SK-N-SH (cell line): ENCODE results near the gene WNT2. TPM values are rescaled to one million over a fixed set of nuclear protein-coding genes. Genes with fewer than 3 reads are reported as not detected.

ENCODE experiments used
- CTCF ChIA-PET: fragments of 300-600, 350-600 bp; formaldehyde crosslinking; extraction: SDS; loops from one replicate; lab custom pipeline; 2021; lab: Yijun Ruan, JAX
- POLR2A ChIA-PET: fragments of 350-600 bp; sonication (Branson Sonifier 250); formaldehyde crosslinking; extraction: SDS; loops from one replicate; lab custom pipeline; 2020; ENCODE audit warnings: antibody characterized with exemption, inconsistent platforms; lab: Yijun Ruan, JAX
- DNase-seq: peaks from one replicate; pipeline ENCODE4 v3.0.0; 2012
- H2AFZ ChIP-seq: fragments of 200-600 bp; sonication (generic); 2 replicates; pipeline ENCODE4 v1.8.1; 2016; ENCODE audit warnings: antibody characterized with exemption, mild to moderate bottlenecking, low read depth
- H3F3A ChIP-seq: fragments of 200-600 bp; sonication (generic); replicated peaks from 2 replicates; pipeline ENCODE3; 2016; ENCODE audit warnings: antibody characterized with exemption, mild to moderate bottlenecking; ENCODE audit not compliant: insufficient read depth
- H3K27ac ChIP-seq, 2 experiments: fragments of 200-500 bp in 1 of 2; fragments of 200-600 bp in 1 of 2; sonication (Bioruptor generic) in 1 of 2; sonication (generic), shearing (Covaris generic) in 1 of 2; 2 replicates each; pipeline versions ENCODE4 v1.5.1 to v1.6.1; 2014 to 2016; ENCODE audit warnings: low read depth in 2 of 2, inconsistent platforms in 1 of 2, low read length in 1 of 2, mild to moderate bottlenecking in 1 of 2, mixed read lengths in 1 of 2
- H3K27me3 ChIP-seq: fragments of 200-600 bp; sonication (generic), shearing (Covaris generic); 2 replicates; pipeline ENCODE4 v1.6.1; 2016; ENCODE audit warnings: mixed run types; ENCODE audit not compliant: insufficient read depth
- H3K36me3 ChIP-seq, 2 experiments: fragments of 200-500 bp in 1 of 2; fragments of 200-600 bp in 1 of 2; sonication (Bioruptor generic) in 1 of 2; sonication (generic) in 1 of 2; replicated peaks in 1 of 2; 2 replicates each; pipeline versions ENCODE3 to v1.5.1; 2014 to 2016; ENCODE audit warnings: low read length in 1 of 2, mild to moderate bottlenecking in 1 of 2; ENCODE audit not compliant: insufficient read depth in 2 of 2, control insufficient read depth in 1 of 2
- H3K4me1 ChIP-seq, 2 experiments: fragments of 200-500 bp in 1 of 2; fragments of 200-600 bp in 1 of 2; sonication (Bioruptor generic) in 1 of 2; sonication (generic), shearing (Covaris generic) in 1 of 2; 2 replicates each; pipeline versions ENCODE4 v1.5.1 to v1.6.1; 2014 to 2016; ENCODE audit warnings: low read depth in 1 of 2, low read length in 1 of 2, mixed run types in 1 of 2; ENCODE audit not compliant: insufficient read depth in 2 of 2, control insufficient read depth in 1 of 2
- H3K4me2 ChIP-seq: fragments of 200-600 bp; sonication (generic), shearing (Covaris generic); 2 replicates; pipeline ENCODE4 v1.6.1; 2017; ENCODE audit warnings: mixed run types
- H3K4me3 ChIP-seq, 2 experiments: fragments of 200-500 bp in 1 of 2; fragments of 200-600 bp in 1 of 2; sonication (Bioruptor generic) in 1 of 2; sonication (generic), shearing (Covaris generic) in 1 of 2; 2 replicates each; pipeline versions ENCODE4 v1.5.1 to v1.8.1; 2014 to 2016; ENCODE audit warnings: low read depth in 2 of 2, inconsistent platforms in 1 of 2, low read length in 1 of 2, mild to moderate bottlenecking in 1 of 2, mixed read lengths in 1 of 2, moderate library complexity in 1 of 2
- H3K79me2 ChIP-seq: fragments of 200-600 bp; sonication (generic); 2 replicates; pipeline ENCODE4 v1.8.1; 2017; ENCODE audit warnings: mild to moderate bottlenecking; ENCODE audit not compliant: insufficient read depth
- H3K9ac ChIP-seq: fragments of 200-600 bp; sonication (generic); 2 replicates; pipeline ENCODE4 v1.6.1; 2017; ENCODE audit warnings: mixed run types
- H3K9me2 ChIP-seq: fragments of 200-600 bp; sonication (generic); 2 replicates; pipeline ENCODE4 v1.6.1; 2017; ENCODE audit warnings: mixed run types
- H3K9me3 ChIP-seq: fragments of 200-600 bp; sonication (generic); 2 replicates; pipeline ENCODE4 v1.6.1; 2017; ENCODE audit warnings: mixed run types, mild to moderate bottlenecking, moderate library complexity
- H4K20me1 ChIP-seq: fragments of 200-600 bp; sonication (generic); 2 replicates; pipeline ENCODE4 v1.6.1; 2017; ENCODE audit warnings: mild to moderate bottlenecking, mixed run types; ENCODE audit not compliant: insufficient read depth
- CHD2 ChIP-seq: fragments of 150-350 bp; IDR thresholded peaks from 2 replicates; pipeline ENCODE4 v1.6.1; 2018; ENCODE audit warnings: low read length; ENCODE audit not compliant: partially characterized antibody
- CTCF ChIP-seq: fragments of 200-600 bp; sonication (generic); IDR thresholded peaks from 2 replicates; pipeline ENCODE4 v1.6.1; 2017; ENCODE audit warnings: antibody characterized with exemption, mild to moderate bottlenecking, moderate library complexity
- EP300 ChIP-seq, 2 experiments: IDR thresholded peaks; 2 replicates each; pipeline versions ENCODE4 v1.4.0 to v1.6.1; 2012; ENCODE audit warnings: borderline replicate concordance in 1 of 2, low read depth in 1 of 2, low read length in 1 of 2
- FOSL2 ChIP-seq: IDR thresholded peaks from 2 replicates; pipeline ENCODE4 v1.4.0; 2012; ENCODE audit warnings: low read depth, mild to moderate bottlenecking, moderate library complexity, borderline replicate concordance
- FOXJ3 ChIP-seq: sonication (generic); formaldehyde crosslinking; IDR thresholded peaks from 2 replicates; pipeline ENCODE4 v1.5.1; 2020; ENCODE audit warnings: mild to moderate bottlenecking, missing genetic modification reagents
- GABPA ChIP-seq: IDR thresholded peaks from 2 replicates; pipeline ENCODE4 v1.4.0; 2012; ENCODE audit warnings: low read depth, mild to moderate bottlenecking
- IRF3 ChIP-seq: fragments of 150-350 bp; IDR thresholded peaks from 2 replicates; pipeline ENCODE4 v1.6.1; 2016; ENCODE audit warnings: mild to moderate bottlenecking, low read depth, low read length
- JUND ChIP-seq: IDR thresholded peaks from 2 replicates; pipeline ENCODE4 v1.4.0; 2012
- MXI1 ChIP-seq: IDR thresholded peaks from 2 replicates; pipeline ENCODE4 v1.6.1; 2012; ENCODE audit warnings: mild to moderate bottlenecking, low read depth, low read length, improper control_type of control experiment
- NFIC ChIP-seq: IDR thresholded peaks from 2 replicates; pipeline ENCODE4 v1.4.0; 2012; ENCODE audit warnings: borderline replicate concordance
- NRF1 ChIP-seq: IDR thresholded peaks from 2 replicates; pipeline ENCODE4 v1.6.1; 2012; ENCODE audit warnings: low read depth, mild to moderate bottlenecking, low read length
- PBX3 ChIP-seq: IDR thresholded peaks from 2 replicates; pipeline ENCODE4; 2012
- RCOR1 ChIP-seq: fragments of 150-350 bp; IDR thresholded peaks from 2 replicates; pipeline ENCODE4 v1.6.1; 2017; ENCODE audit warnings: antibody characterized with exemption, low read length
- RFX5 ChIP-seq: IDR thresholded peaks from 2 replicates; pipeline ENCODE4 v1.6.1; 2012; ENCODE audit warnings: mild to moderate bottlenecking, improper control_type of control experiment, low read length
- SIN3A ChIP-seq: IDR thresholded peaks from 2 replicates; pipeline ENCODE4 v1.6.1; 2012; ENCODE audit warnings: low read depth, mild to moderate bottlenecking, low read length, moderate library complexity, borderline replicate concordance
- SMC3 ChIP-seq: IDR thresholded peaks from 2 replicates; pipeline ENCODE4 v1.6.1; 2012; ENCODE audit warnings: low read depth, low read length, improper control_type of control experiment
- TAF1 ChIP-seq: IDR thresholded peaks from 2 replicates; pipeline ENCODE4 v1.6.1; 2012; ENCODE audit warnings: low read depth, mild to moderate bottlenecking, low read length, moderate library complexity, borderline replicate concordance
- TCF12 ChIP-seq: IDR thresholded peaks from 2 replicates; pipeline ENCODE4 v1.4.0; 2012
- TEAD4 ChIP-seq: IDR thresholded peaks from 2 replicates; pipeline ENCODE4 v1.4.0; 2012; ENCODE audit warnings: mild to moderate bottlenecking, borderline replicate concordance; ENCODE audit not compliant: insufficient read depth
- USF2 ChIP-seq: fragments of 150-350 bp; IDR thresholded peaks from 2 replicates; pipeline ENCODE4 v1.6.1; 2017; ENCODE audit warnings: antibody characterized with exemption, low read length, low read depth, borderline replicate concordance
- YY1 ChIP-seq: IDR thresholded peaks from 2 replicates; pipeline ENCODE4 v1.4.0; 2012; ENCODE audit warnings: low read depth, mild to moderate bottlenecking
- WGBS: methylation state at CpG from one replicate; pipeline ENCODE4 v1.1.6; 2017; ENCODE audit warnings: low lambda C conversion rate; 5-methylcytosine and 5-hydroxymethylcytosine counted together
- polyA plus RNA-seq, 3 experiments: library from polyadenylated mRNA; depleted of rRNA; stranded (reverse); fragments of >200 nt; gene quantifications; 2 replicates each; pipeline ENCODE4 v1.2.3, GENCODE V29; 2012
- TF ChIP-seq, protein P1 (sequence below): IDR thresholded peaks from 2 replicates; pipeline ENCODE4 v1.4.0; 2012; ENCODE audit warnings: low read depth
- TF ChIP-seq, protein P2 (sequence below): IDR thresholded peaks from 2 replicates; pipeline ENCODE4 v1.6.1; 2012; ENCODE audit warnings: mild to moderate bottlenecking, low read depth, low read length, moderate library complexity

Gene WNT2
- polyA plus RNA-seq, 1 of the 3 experiments (the other 2 are of a cell fraction) = not detected

GRCh38 chr7:117269417-117269816 is 53.4 kb downstream of the WNT2 start (continued):
- no peak for TF ChIP-seq CHD2
- no peak for TF ChIP-seq GABPA
- no peak for TF ChIP-seq NRF1
- peak; percentile 65 for TF ChIP-seq NFIC
- TF ChIP-seq RCOR1 = no peak
- TF ChIP-seq TEAD4 = peak; percentile 48; the same call in 1 of the 2 replicates
- TF ChIP-seq FOSL2 = peak; percentile 100
- TF ChIP-seq, protein P1, sequence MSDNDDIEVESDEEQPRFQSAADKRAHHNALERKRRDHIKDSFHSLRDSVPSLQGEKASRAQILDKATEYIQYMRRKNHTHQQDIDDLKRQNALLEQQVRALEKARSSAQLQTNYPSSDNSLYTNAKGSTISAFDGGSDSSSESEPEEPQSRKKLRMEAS = peak; percentile 90
- no peak for TF ChIP-seq RFX5
- 0 out of 2 replicates have a peak, but pooled peaks have one; percentile 33 for TF ChIP-seq SIN3A
- TF ChIP-seq JUND = peak; percentile 95
- TF ChIP-seq, all 33 proteins: peak for 16

DNA sequence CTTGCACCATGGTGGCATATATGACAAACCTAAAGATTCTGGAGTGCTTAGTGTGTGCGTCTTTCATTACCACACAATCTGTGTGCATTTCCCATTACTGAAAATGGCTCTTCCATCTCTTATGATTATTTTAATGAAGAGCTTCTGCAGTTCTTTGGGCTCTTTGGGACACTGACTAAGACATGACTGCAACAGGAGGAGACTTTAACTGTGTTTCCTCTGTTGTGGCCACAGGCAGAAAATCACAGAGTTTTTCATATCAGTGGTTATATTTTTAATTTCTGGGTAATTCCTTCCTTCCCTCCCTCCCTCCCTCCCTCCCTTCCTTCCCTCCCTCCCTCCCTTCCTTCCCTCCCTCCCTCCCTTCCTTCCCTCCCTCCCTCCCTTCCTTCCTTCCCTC is 58.1 kb downstream of the WNT2 start:
- Histone ChIP-seq H3K4me1 (no peaks in the 10 kb centered on the region; a peak in 1 of 4 replicates), H3K9me2 (no peaks in the 10 kb centered on the region), H3F3A (peaks cover 12% of the 10 kb centered on the region), H3K4me3 (no peak overlapping the region), H4K20me1 (no peaks in the 10 kb centered on the region), H3K9me3 (0 out of 2 replicates have a peak, but pooled peaks cover 4% of the 10 kb centered on the region), H2AFZ (no peak overlapping the region), H3K4me2 (no peak overlapping the region), H3K27ac (no peak overlapping the region), H3K36me3 (no peaks in the 10 kb centered on the region), H3K79me2 (no peaks in the 10 kb centered on the region), H3K9ac (no peak overlapping the region), H3K27me3 (no peaks in the 10 kb centered on the region)
- CTCF ChIA-PET = interaction anchor here (1.8 kb wide), 1 partner anchor 52 kb away, joined by 5 read pairs; no protein-coding TSS in a partner anchor
- POLR2A ChIA-PET = no interaction called here
- no peak for DNase-seq
- WGBS = 50% methylated on average over 1 of the region's 1 CpG
- TF ChIP-seq TAF1 = no peak
- TF ChIP-seq FOXJ3 = no peak
- TF ChIP-seq MXI1 = no peak
- TF ChIP-seq SMC3 = no peak
- TF ChIP-seq, protein P2, sequence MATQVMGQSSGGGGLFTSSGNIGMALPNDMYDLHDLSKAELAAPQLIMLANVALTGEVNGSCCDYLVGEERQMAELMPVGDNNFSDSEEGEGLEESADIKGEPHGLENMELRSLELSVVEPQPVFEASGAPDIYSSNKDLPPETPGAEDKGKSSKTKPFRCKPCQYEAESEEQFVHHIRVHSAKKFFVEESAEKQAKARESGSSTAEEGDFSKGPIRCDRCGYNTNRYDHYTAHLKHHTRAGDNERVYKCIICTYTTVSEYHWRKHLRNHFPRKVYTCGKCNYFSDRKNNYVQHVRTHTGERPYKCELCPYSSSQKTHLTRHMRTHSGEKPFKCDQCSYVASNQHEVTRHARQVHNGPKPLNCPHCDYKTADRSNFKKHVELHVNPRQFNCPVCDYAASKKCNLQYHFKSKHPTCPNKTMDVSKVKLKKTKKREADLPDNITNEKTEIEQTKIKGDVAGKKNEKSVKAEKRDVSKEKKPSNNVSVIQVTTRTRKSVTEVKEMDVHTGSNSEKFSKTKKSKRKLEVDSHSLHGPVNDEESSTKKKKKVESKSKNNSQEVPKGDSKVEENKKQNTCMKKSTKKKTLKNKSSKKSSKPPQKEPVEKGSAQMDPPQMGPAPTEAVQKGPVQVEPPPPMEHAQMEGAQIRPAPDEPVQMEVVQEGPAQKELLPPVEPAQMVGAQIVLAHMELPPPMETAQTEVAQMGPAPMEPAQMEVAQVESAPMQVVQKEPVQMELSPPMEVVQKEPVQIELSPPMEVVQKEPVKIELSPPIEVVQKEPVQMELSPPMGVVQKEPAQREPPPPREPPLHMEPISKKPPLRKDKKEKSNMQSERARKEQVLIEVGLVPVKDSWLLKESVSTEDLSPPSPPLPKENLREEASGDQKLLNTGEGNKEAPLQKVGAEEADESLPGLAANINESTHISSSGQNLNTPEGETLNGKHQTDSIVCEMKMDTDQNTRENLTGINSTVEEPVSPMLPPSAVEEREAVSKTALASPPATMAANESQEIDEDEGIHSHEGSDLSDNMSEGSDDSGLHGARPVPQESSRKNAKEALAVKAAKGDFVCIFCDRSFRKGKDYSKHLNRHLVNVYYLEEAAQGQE = no peak
- TF ChIP-seq TCF12 = no peak
- TF ChIP-seq, protein P1 = no peak
- no peak for TF ChIP-seq TEAD4
- no peak for TF ChIP-seq NRF1
- TF ChIP-seq YY1 = no peak
- no peak for TF ChIP-seq USF2
- TF ChIP-seq EP300 (IDR thresholded peaks at IDR 0.05; ENCODE audit: borderline replicate concordance in 1 of 2, low read depth in 1 of 2, low read length in 1 of 2) = no peak
- TF ChIP-seq NFIC = no peak
- TF ChIP-seq IRF3 = no peak
- TF ChIP-seq CHD2 = no peak
- TF ChIP-seq PBX3 = no peak
- TF ChIP-seq CTCF = no peak
